Cardiac muscle cell (in vitro differentiated cells and primary cell): ENCODE measurements around the gene ANKFY1. TPM values are rescaled to one million over a fixed set of nuclear protein-coding genes. Genes with fewer than 3 reads are reported as not detected.
A peak's percentile ranks its signal among the peaks of the same experiment; 100 is the strongest.

Experiments
- DNase-seq, 2 donors: peaks; one replicate each; pipeline versions ENCODE4 v3.0.0 to v3.0.0-alpha.2; 2010 to 2017; ENCODE audit warnings: low read depth in 1 of 2, low spot score in 1 of 2
- H3K27ac ChIP-seq: fragments of 200-600 bp; sonication (generic); 2 replicates; pipeline ENCODE4 v1.5.1; 2016
- H3K27me3 ChIP-seq: fragments of 200-600 bp; sonication (generic); 2 replicates; pipeline ENCODE4 v1.6.0; 2016; ENCODE audit warnings: control low read depth
- H3K36me3 ChIP-seq: fragments of 200-600 bp; sonication (generic); 2 replicates; pipeline ENCODE4 v1.5.1; 2016; ENCODE audit warnings: control low read depth
- H3K4me1 ChIP-seq: fragments of 200-600 bp; sonication (generic); 2 replicates; pipeline ENCODE4 v1.8.1; 2017; ENCODE audit warnings: low read depth, mild to moderate bottlenecking, mixed run types
- H3K4me3 ChIP-seq: fragments of 200-600 bp; sonication (generic); 2 replicates; pipeline ENCODE4 v1.5.1; 2016; ENCODE audit warnings: mild to moderate bottlenecking
- H3K9me3 ChIP-seq: fragments of 200-600 bp; sonication (generic); 2 replicates; pipeline ENCODE4 v1.5.1; 2017; ENCODE audit warnings: low read depth, mild to moderate bottlenecking, control low read depth
- CTCF ChIP-seq: IDR thresholded peaks from 2 replicates; pipeline ENCODE4 v1.5.1; 2012; ENCODE audit warnings: low read depth, mild to moderate bottlenecking, low read length
- polyA plus RNA-seq: library from polyadenylated mRNA; unstranded; fragments of >200 nt; fragmentation: Nextera tagmentation; extraction: Ambion mirVana; gene quantifications from 2 replicates; pipeline ENCODE4 v1.2.1, GENCODE V29; 2016
- total RNA-seq: library from RNA; depleted of rRNA; stranded (reverse); fragments of >200 nt; gene quantifications from 2 replicates; pipeline ENCODE4 v1.2.3, GENCODE V29; 2016

ANKFY1 gene
- total and polyA plus RNA-seq, 2 experiments from 2014 or later, result 19.5 to 29.0 TPM

GRCh38 chr17:4250887-4251286 is 12.9 kb downstream of the ANKFY1 start:
- Histone ChIP-seq H3K27me3 (no peaks in the 10 kb centered on the region), H3K4me1 (peaks cover 4% of the 10 kb centered on the region), H3K27ac (no peak overlapping the region), H3K4me3 (no peak overlapping the region), H3K9me3 (no peaks in the 10 kb centered on the region), H3K36me3 (no peaks in the 10 kb centered on the region)
- no peak for TF ChIP-seq CTCF
- DNase-seq, result no peak

- no peak overlapping the region for H3K27ac ChIP-seq
- peak; percentile 56 for TF ChIP-seq CTCF
- H3K27me3 ChIP-seq, result no peaks in the 10 kb centered on the region
- H3K9me3 ChIP-seq, result no peaks in the 10 kb centered on the region
- H3K4me1 ChIP-seq, result peaks cover 4% of the 10 kb centered on the region
- no peaks in the 10 kb centered on the region for H3K36me3 ChIP-seq
- H3K4me3 ChIP-seq, result no peak overlapping the region
- DNase-seq, result peak; percentile 55 to 67
Observed at GRCh38 chr17:4249452-4250029, 14.2 kb downstream of the ANKFY1 start.

- peaks cover 4% of the 10 kb centered on the region for H3K4me1 ChIP-seq
- no peak for TF ChIP-seq CTCF
- H3K9me3 ChIP-seq, result no peaks in the 10 kb centered on the region
- no peak overlapping the region for H3K4me3 ChIP-seq
- no peaks in the 10 kb centered on the region for H3K27me3 ChIP-seq
- DNase-seq, result no peak
- no peaks in the 10 kb centered on the region for H3K36me3 ChIP-seq
- no peak overlapping the region for H3K27ac ChIP-seq
Observed at GRCh38 chr17:4248504-4249277, 15.1 kb downstream of the ANKFY1 start.

- Histone ChIP-seq H3K27me3 (no peaks in the 10 kb centered on the region), H3K4me1 (peaks cover 4% of the 10 kb centered on the region), H3K9me3 (no peaks in the 10 kb centered on the region), H3K36me3 (no peaks in the 10 kb centered on the region), H3K27ac (no peak overlapping the region), H3K4me3 (no peak overlapping the region)
- no peak for TF ChIP-seq CTCF
- DNase-seq, result no peak
Observed at GRCh38 chr17:4247971-4248388, 15.8 kb downstream of the ANKFY1 start.

GRCh38 chr17:4247361-4247970 is 16.3 kb downstream of the ANKFY1 start:
- DNase-seq, result no peak
- Histone ChIP-seq H3K4me1 (peaks cover 4% of the 10 kb centered on the region), H3K27ac (no peak overlapping the region), H3K4me3 (no peak overlapping the region), H3K9me3 (no peaks in the 10 kb centered on the region), H3K27me3 (no peaks in the 10 kb centered on the region), H3K36me3 (no peaks in the 10 kb centered on the region)
- no peak for TF ChIP-seq CTCF
